A673 (cell line): ENCODE measurements around the gene SLC2A4RG.
"Not testable (repeated sequence)": the region's sequence is repeated elsewhere in the genome, so short reads cannot be mapped to it uniquely, and the experiment has no call there.

Experiments
- CTCF ChIP-seq: fragments of 300-800, 200-600 bp; sonication (generic); conservative IDR thresholded peaks from 2 replicates; pipeline ENCODE4 v1.5.1; 2017; ENCODE audit warnings: low read depth, mild to moderate bottlenecking, antibody characterized with exemption, low read length, moderate library complexity, mixed read lengths
- EZH2 ChIP-seq: fragments of 200-600 bp; sonication (generic); IDR thresholded peaks from 2 replicates; pipeline ENCODE4 v1.6.1; 2017; ENCODE audit warnings: borderline replicate concordance, low read depth, mild to moderate bottlenecking, mixed read lengths, antibody characterized with exemption, low read length; ENCODE audit not compliant: poor library complexity, severe bottlenecking

- TF ChIP-seq CTCF, EZH2: not testable (repeated sequence)
Observed at GRCh38 chr20:63722967-63723622, 16.5 kb upstream of the SLC2A4RG start.
